ENCODE data around the gene FKBP4. TPM values are rescaled to one million over a fixed set of nuclear protein-coding genes. Genes with fewer than 3 reads are reported as not detected.

The FKBP4 gene
- total and polyA plus RNA-seq, 2 of the 13 experiments (the other 11 are each of a cell fraction or from before 2014, with no cell fraction given): 25.7 to 66.1 TPM

GRCh38 chr12:2794736-2795289 is at the start of gene FKBP4 (continued):
- peak; percentile 93 for TF ChIP-seq ZNF253 (CRISPR knock-in tag; IDR thresholded peaks at IDR 0.05; ENCODE audit: borderline replicate concordance)
- peak; percentile 92 for TF ChIP-seq ATF7-NPFF (CRISPR knock-in tag; IDR thresholded peaks at IDR 0.05; ENCODE audit: low read depth)
- TF ChIP-seq IRF9 (CRISPR knock-in tag; IDR thresholded peaks at IDR 0.05; ENCODE audit: borderline replicate concordance): 0 out of 2 replicates have a peak, but pooled peaks have one; percentile 54
- TF ChIP-seq RBFOX2 (IDR thresholded peaks at IDR 0.05; ENCODE audit: low read depth, low read length): peak; percentile 84
- TF ChIP-seq ZNF383 (CRISPR knock-in tag; IDR thresholded peaks at IDR 0.05; ENCODE audit: borderline replicate concordance): no peak
- no peak for TF ChIP-seq ZSCAN12 (CRISPR knock-in tag; IDR thresholded peaks at IDR 0.05)
- peak; percentile 53 for TF ChIP-seq TBX2 (CRISPR knock-in tag; IDR thresholded peaks at IDR 0.05; ENCODE audit: borderline replicate concordance)
- 0 out of 2 replicates have a peak, but pooled peaks have one; percentile 26 for TF ChIP-seq JUND (CRISPR knock-in tag; IDR thresholded peaks at IDR 0.05)
- TF ChIP-seq EED (CRISPR knock-in tag; IDR thresholded peaks at IDR 0.05): peak; percentile 78; the same call in 1 of the 2 replicates
- peak; percentile 50 for TF ChIP-seq HNRNPK (IDR thresholded peaks at IDR 0.05; ENCODE audit: low read depth, low read length, poor library complexity, severe bottlenecking)
- TF ChIP-seq IKZF1 (IDR thresholded peaks at IDR 0.05): no peak
- peak; percentile 36 for TF ChIP-seq CBX1 (IDR thresholded peaks at IDR 0.05; ENCODE audit: low read depth)
- peak; percentile 89; the same call in 1 of the 2 replicates for TF ChIP-seq ZSCAN21 (CRISPR knock-in tag; IDR thresholded peaks at IDR 0.05; ENCODE audit: borderline replicate concordance)
- TF ChIP-seq ZNF768 (CRISPR knock-in tag; IDR thresholded peaks at IDR 0.05): peak; percentile 42; the same call in 1 of the 2 replicates
- no peak for TF ChIP-seq MED8 (CRISPR knock-in tag; IDR thresholded peaks at IDR 0.05; ENCODE audit: insufficient replicate concordance)
- peak; percentile 97 for TF ChIP-seq HES4 (CRISPR knock-in tag; IDR thresholded peaks at IDR 0.05; ENCODE audit: borderline replicate concordance)
- TF ChIP-seq HOXA3 (CRISPR knock-in tag; IDR thresholded peaks at IDR 0.05): peak; percentile 61; the same call in 1 of the 2 replicates
- 0 out of 2 replicates have a peak, but pooled peaks have one; percentile 22 for TF ChIP-seq IKZF5 (CRISPR knock-in tag; IDR thresholded peaks at IDR 0.05)
- TF ChIP-seq PRDM15 (CRISPR knock-in tag; IDR thresholded peaks at IDR 0.05): no peak
- peak; percentile 76 for TF ChIP-seq MXD4 (CRISPR knock-in tag; IDR thresholded peaks at IDR 0.05)
- peak; percentile 81 for TF ChIP-seq ARNT2 (CRISPR knock-in tag; IDR thresholded peaks at IDR 0.05; ENCODE audit: low read depth)
- TF ChIP-seq MXD3 (CRISPR knock-in tag; IDR thresholded peaks at IDR 0.05): peak; percentile 93

All from HepG2 (cell line).